MM.1S (cell line): ENCODE data around the gene ZMYND12.

ENCODE experiments used
- CTCF ChIP-seq: fragments of 300-600 bp; sonication (generic); IDR thresholded peaks from 2 replicates; pipeline ENCODE4 v1.5.1; 2016; ENCODE audit warnings: antibody characterized with exemption, low read length, mixed read lengths
- EZH2 ChIP-seq: fragments of 300-600 bp; sonication (generic); optimal IDR thresholded peaks from 2 replicates; pipeline ENCODE3; 2017; ENCODE audit warnings: low read depth, mild to moderate bottlenecking, antibody characterized with exemption, low read length, mixed read lengths
- EZH2phosphoT487 ChIP-seq: fragments of 300-600 bp; sonication (generic); IDR thresholded peaks from 2 replicates; pipeline ENCODE4 v1.6.1; 2018; ENCODE audit warnings: antibody characterized with exemption, low read length

GRCh38 chr1:42420911-42421585 is 34.8 kb downstream of the ZMYND12 start:
- TF ChIP-seq CTCF (no peak), EZH2 (no peak), EZH2phosphoT487 (no peak)
